Adipose tissue (tissue), 3 donors: ENCODE measurements around the gene FERMT3. TPM values are rescaled to one million over a fixed set of nuclear protein-coding genes. Genes with fewer than 3 reads are reported as not detected.

Experiments
- H3K27ac ChIP-seq: one replicate; pipeline ENCODE4 v1.5.1; 2013; ENCODE audit warnings: low read depth, low read length
- WGBS, 3 donors: extraction: QIAGEN DNeasy Blood & Tissue Kit; methylation state at CpG; one replicate each; pipeline ENCODE4 v1.1.7; 2013; 5-methylcytosine and 5-hydroxymethylcytosine counted together
- polyA plus RNA-seq, 3 donors: library from polyadenylated mRNA; stranded (reverse); fragments of 200-250 nt; gene quantifications; one replicate each; pipeline ENCODE4 v1.2.3, GENCODE V29; 2013
- donor health status: healthy with polysubstance abuse.
- donor health status: Bipolar disorder and iron deficiency.
- donor health status: healthy.

Gene FERMT3
- polyA plus RNA-seq, 3 donors, result 5.6 to 39.9 (median 26.7) TPM

DNA sequence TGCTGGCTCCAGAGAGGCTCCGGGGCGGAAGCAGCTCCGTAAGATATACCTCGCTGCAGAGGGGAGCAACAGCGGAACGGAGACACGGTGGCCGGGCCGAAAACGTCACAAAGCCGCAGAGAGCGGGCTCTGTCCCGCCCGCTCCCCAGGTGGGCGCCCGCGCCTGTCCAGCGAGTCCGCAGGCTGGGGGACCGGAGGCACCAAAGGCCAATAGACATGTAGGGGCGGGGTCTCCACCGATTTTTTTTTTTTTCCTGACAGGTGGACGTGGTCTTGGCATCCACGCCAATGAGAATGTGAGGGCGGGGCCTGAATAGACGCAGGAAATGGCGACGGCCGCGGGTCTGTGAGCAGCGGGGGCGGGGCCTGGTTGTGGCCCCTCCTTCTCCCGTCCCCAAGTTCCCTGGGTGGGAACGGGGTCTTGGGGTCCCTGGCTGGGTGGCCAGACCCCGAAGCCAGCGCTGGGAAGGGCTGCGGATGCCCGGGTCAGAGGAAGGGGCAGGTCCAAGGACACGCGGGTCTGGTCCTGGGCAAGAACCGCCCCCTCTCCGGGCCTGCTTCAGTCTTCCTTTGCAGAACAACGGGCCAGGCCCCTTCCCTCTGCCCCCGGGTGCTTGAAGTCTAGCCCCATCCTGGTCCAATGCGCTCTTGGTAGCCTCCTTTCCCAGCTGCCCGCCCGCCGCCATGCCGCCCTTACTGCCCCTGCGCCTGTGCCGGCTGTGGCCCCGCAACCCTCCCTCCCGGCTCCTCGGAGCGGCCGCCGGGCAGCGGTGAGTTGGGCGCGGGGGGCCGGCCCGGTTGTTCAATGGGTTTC lies 23.9 kb downstream of the FERMT3 start, which contains the start of gene DNAJC4:
DNAJC4 (plus strand) TSS at position 378 of the 814 bp plus-strand sequence; CDS start at position 685, 307 bp downstream.
- 0% methylated on average over 51 to 62 of the region's 62 CpGs for WGBS, 3 donors
- H3K27ac ChIP-seq, result peak within 1 kb of the TSS; percentile 78

DNA sequence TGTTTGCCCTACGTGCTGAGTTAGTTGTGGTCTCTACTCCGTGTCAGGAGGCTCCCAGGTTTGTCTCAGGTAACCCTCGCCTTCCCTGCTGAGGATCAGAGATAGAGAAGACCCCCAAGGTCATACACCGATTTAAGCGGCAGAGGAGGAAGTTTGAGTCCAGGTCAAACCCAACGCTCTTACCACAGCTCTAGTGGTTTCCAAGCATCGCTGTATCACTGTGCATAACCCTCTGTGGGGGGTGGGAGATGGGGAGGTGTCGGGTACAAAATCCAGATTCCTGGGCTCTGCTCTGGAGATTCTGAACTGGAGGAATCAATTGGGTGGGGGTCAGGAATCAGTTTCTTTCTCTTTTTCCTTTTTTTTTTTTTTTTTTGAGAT lies 24.5 kb downstream of the FERMT3 start:
- WGBS, 3 donors, result 4 to 11% (median 10%) methylated on average over 8 of the region's 8 CpGs
- peak overlapping the region; percentile 78 for H3K27ac ChIP-seq

DNA sequence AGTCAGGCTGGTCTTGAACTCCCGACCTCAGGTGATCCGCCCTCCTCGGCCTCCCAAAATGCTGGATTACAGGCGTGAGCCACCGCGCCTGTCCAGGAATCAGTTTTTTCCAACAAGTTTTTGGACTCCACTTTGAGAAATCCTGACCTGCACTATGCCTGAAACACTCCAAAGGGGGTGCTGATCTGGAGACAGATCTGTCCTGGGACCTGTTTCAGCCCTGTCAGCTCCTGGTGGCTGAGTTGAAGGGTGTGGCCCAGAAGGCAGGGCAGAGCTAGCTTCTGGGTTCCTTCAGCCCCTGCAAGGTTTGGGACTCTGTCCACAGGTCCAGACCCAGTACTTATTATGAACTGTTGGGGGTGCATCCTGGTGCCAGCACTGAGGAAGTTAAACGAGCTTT lies 25.0 kb downstream of the FERMT3 start:
- WGBS, 3 donors, result 87 to 91% (median 90%) methylated on average over 7 of the region's 7 CpGs

DNA sequence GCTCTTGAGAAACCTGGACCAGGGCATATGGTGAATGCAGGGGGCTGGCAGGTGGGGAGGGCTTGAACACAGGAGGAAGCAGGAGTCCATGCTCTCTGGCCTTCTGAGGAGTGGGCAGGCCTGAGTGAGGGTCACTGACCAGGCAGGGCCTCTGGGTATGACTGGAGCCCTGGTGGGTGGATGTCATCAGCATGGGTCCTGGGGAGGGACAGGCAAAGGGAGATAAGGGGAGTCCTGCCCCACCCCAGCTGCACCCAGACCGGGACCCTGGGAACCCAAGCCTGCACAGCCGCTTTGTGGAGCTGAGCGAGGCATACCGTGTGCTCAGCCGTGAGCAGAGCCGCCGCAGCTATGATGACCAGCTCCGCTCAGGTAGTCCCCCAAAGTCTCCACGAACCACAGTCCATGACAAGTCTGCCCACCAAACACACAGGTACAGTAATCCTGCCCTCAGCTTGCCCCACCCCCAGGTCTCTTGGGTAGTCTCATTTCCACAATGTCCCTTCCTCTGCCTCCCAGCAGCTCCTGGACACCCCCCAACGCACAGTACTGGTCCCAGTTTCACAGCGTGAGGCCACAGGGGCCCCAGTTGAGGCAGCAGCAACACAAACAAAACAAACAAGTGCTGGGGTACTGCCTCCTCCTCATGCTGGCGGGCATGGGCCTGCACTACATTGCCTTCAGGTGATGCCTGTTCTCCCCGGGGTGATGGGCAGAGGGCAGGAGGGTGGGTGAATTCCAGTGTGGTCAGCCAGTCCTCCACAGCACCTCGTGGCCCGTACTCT lies 25.9 kb downstream of the FERMT3 start:
- 86 to 91% (median 87%) methylated on average over 15 of the region's 15 CpGs for WGBS, 3 donors
- no peak overlapping the region for H3K27ac ChIP-seq

More for the DNA sequence above, 25.0 kb downstream of the FERMT3 start:
- no peak overlapping the region for H3K27ac ChIP-seq

DNA sequence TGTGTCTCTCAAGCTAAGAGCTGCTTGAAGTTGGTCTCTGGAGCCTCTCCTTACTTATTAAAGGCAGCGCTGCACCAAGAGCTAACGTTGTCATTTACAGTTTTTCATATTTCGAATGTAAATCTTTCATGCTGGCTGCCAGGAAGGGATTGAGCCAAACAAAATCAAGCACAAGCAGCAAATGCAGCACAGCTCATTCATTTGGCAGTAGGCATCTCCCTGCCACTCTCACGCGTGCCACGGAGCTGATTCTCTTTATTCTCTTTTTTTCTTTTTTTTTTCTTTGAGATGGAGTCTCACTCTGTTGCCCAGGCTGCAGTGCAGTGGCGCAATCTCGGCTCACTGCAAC lies 26.4 kb downstream of the FERMT3 start:
- WGBS, 3 donors, result 84 to 89% (median 86%) methylated on average over 8 of the region's 8 CpGs
- no peak overlapping the region for H3K27ac ChIP-seq

DNA sequence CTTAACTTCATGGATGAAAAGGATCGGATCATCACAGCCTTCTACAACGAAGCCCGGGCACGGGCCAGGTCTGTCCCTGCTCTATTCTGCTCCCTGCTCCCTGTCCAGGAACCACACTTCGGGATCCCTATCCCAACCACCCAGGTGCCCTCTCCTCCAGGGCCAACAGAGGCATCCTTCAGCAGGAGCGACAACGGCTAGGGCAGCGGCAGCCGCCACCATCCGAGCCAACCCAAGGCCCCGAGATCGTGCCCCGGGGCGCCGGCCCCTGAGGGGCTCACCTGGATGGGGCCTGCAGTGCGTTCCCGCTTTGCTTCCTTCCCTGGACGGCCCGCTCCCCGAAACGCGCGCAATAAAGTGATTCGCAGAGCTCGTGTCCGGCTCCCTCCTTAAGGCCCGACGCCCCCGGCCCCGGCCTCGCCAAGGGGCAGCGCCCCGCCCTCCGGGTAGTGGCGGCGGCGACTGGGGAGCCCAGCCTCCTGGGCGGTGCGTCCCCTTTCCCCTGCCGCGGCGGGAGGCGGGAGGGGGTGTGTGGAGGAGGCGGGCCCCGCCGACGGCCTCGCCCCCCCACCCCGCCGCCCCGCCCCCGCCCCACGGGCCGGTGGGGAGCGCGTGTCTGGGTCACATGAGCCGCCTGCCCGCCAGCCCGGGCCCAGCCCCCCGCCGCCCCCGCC lies 27.5 kb downstream of the FERMT3 start, which contains the start of gene VEGFB:
VEGFB (plus strand) TSS at position 672 of the 674 bp plus-strand sequence. CDS start 250 bp downstream, outside the sequence.
- 1 to 5% (median 3%) methylated on average over 34 to 48 of the region's 62 CpGs for WGBS, 3 donors
- no peak within 1 kb of the TSS for H3K27ac ChIP-seq

DNA sequence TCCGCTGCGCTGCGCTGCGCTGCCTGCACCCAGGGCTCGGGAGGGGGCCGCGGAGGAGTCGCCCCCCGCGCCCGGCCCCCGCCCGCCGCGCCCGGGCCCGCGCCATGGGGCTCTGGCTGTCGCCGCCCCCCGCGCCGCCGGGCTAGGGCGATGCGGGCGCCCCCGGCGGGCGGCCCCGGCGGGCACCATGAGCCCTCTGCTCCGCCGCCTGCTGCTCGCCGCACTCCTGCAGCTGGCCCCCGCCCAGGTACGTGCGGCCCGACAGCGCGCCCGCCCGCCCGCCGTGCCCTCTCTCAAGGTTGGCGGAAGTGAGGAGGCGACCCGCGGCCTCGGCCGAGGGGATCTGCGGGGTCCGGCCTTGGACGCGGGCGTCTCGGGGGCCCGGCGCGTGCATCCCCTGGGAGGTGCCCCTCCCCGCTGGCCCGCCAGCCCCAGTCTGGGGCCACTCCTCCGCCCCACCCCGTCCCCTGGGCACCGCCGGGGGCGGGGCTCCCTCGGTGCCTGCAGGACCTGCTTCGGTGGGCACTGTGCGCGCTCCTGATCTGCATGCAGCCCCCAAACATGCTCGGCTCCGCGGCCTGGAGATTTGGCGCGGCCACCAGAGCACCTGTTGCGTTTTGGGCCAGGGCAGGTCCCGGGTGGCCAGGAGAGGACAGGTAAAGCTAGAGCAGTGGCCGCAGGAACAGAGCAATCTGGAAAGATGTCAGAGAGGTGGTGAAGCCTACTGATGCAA lies 28.3 kb downstream of the FERMT3 start:
- 1 to 2% (median 2%) methylated on average over 42 to 80 of the region's 80 CpGs for WGBS, 3 donors

DNA sequence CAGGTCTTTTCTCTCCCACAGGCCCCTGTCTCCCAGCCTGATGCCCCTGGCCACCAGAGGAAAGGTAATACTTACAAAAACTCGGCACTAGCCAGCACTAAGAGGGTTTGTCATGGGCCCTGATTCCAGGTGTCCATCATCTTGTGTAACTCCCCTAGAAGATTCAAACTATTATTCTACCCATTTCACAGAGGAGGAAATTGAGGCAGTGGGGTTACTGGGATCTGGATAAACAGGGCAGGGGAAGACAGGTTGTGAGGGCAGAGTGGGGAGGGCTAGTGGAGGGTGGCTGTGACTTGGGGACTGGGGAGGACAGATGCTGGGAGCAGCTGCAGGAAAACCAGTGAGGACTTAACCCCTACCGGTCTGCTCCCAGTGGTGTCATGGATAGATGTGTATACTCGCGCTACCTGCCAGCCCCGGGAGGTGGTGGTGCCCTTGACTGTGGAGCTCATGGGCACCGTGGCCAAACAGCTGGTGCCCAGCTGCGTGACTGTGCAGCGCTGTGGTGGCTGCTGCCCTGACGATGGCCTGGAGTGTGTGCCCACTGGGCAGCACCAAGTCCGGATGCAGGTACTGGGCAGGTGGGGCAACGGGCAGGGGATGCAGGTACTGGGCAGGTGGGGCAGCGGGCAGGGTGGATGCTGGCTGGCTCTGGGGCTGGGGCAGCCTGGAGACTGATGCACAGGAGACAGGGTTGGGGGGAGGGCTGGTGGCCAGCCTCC lies 29.1 kb downstream of the FERMT3 start:
- no peak overlapping the region for H3K27ac ChIP-seq
- WGBS, 3 donors, result 39 to 87% (median 77%) methylated on average over 11 to 12 of the region's 12 CpGs

More for the DNA sequence above, 28.3 kb downstream of the FERMT3 start:
- no peak overlapping the region for H3K27ac ChIP-seq

DNA sequence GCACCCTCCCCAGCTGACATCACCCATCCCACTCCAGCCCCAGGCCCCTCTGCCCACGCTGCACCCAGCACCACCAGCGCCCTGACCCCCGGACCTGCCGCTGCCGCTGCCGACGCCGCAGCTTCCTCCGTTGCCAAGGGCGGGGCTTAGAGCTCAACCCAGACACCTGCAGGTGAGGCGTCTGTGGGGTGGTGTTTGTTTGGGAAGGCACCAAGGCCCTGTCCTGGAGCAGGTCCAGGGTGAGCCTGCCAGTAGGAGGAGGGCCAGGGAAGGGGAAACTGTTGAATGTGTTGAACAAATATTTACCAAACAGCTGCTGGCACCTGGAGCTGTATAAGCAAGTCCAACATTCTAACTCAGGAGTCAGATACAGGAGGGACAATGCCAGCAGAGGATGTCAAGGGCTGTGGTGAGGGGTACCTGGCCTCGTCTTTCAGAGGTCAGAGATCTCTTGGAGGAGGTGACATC lies 31.0 kb downstream of the FERMT3 start:
- WGBS, 3 donors, result 26 to 82% (median 71%) methylated on average over 12 of the region's 12 CpGs
- H3K27ac ChIP-seq, result no peak overlapping the region

DNA sequence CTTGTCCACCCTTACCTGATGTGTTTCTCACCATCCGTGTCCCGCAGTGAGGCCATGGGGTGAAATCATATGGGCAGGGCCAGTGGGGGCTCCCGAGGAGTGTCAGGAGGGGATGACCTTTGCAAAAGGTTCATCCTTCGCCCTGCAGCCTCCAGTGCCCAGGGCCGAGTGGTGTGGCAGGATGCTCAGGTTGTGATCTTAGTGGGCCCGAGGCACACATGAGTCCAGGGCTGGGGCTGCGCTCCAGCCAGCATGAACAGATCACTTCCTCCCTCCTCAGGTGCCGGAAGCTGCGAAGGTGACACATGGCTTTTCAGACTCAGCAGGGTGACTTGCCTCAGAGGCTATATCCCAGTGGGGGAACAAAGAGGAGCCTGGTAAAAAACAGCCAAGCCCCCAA lies 31.6 kb downstream of the FERMT3 start:
- H3K27ac ChIP-seq, result no peak overlapping the region
- 60 to 90% (median 81%) methylated on average over 9 of the region's 9 CpGs for WGBS, 3 donors

DNA sequence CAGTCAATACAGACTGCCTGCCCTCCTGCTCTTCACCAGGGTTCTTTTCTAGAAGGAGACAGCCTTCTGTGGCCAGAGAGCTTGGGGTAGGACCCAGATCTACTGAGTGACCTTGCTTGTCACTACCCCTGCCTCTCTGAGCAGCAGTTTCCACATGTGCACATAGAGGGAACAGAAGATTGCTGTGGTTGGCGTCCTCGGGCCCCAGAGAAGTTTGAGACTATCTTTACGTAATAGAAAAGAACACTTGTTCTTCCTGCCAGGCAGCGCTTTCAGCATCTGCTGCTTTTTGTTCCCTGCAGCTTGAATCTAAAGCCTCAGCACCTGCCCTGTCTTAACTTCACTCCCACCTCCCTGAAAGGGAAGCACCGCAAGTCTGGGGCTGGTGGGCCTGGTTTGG lies 32.5 kb downstream of the FERMT3 start:
- H3K27ac ChIP-seq, result peak overlapping the region; percentile 49
- 52 to 63% (median 60%) methylated on average over 5 of the region's 5 CpGs for WGBS, 3 donors

DNA sequence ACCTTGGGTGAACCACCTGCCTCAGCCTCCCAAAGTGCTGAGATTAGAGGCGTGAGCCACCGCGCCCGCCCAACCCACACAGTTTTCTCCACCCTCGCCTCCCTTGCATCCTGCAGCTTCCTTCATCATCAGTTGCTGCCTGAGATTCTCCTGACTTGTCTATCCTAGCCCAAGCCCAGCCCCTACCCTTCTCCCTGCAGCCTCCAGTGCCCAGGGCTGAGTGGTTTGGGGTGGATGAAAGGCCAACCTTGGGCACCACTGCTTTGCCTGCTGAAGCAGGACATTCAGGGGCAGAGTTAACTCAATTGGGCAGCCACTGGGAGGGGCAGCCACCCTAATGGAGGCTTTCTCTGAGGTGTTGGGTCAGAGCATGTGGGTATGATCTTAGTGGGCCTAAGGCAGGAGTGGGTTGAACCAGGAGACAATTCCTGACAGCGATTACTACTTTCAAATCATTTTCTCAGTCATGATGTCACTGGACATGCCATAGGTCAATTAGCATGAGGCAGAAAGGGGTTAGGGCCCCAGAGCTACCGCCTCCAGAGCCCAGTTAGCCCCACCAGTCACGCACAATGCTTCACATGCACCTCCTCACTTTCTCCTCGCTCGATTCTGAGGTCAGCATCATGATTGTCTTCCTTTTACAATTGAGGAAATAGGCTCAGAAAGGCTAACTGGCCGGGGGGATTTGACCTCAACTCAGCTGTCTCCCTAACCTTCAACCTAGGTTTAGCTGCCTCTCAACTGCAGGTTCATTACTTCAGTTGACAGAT lies 33.3 kb downstream of the FERMT3 start:
- 62 to 70% (median 68%) methylated on average over 11 of the region's 11 CpGs for WGBS, 3 donors
- H3K27ac ChIP-seq, result peak overlapping the region; percentile 94

DNA sequence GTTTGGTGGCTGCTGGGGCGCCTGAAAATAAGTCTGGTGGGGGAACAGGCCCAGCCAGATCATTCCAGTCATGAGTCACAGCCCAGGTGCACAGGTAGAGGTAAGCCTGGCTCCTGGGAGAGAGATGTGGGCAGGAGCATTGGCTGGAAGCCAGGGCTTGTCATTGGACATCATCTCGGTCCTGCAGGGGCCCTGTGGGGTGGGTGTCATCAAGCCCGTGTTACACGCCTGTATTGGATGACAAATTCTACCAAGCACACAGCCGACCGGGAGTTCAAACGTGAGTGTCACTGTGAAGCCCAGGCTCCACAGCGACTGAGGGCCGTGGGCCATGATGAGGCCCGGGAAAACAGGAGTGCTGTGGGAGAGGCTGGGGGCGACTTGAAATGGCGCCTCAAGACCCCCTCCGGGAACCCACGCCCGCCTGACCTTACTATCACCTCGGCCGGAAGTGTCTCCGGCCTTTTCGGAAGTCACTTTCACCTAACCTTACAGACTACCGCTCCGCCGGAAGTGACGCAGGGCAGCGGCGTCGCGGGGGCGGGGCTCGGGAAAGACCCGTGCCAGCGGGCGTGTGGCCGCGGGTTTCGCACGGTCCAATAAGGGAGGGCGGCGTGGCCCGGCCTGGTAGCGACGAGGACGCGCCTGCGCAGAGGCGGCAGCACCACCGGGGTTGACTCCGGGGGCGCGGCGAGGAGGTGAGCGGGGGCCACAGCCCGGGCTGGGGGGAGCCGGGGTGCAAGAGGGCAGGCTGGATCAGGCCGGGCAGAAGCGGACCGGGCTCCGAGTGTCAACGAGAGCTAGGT lies 34.1 kb downstream of the FERMT3 start, which contains the start of gene FKBP2:
FKBP2 (plus strand) TSS at position 661 of the 806 bp plus-strand sequence. CDS start 1,293 bp downstream, outside the sequence.
- WGBS, 3 donors, result 1 to 2% (median 1%) methylated on average over 58 of the region's 58 CpGs

DNA sequence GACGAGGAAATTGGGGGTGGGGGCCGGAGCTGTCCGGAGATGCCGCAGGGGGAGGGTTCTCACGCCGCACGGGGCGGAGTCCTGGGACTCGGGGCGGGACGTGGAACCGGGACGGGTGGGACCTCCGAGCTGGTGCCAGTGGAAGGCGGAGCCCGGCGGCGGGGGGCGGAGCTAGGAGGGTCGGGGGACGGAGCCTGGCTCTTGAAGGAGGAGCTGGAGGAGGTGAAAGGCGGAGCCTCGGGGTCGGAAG lies 34.6 kb downstream of the FERMT3 start:
- peak overlapping the region; percentile 79 for H3K27ac ChIP-seq
- WGBS, 3 donors, result 1% methylated on average over 20 to 24 of the region's 24 CpGs

More for the DNA sequence above, 34.1 kb downstream of the FERMT3 start, which contains the start of gene FKBP2:
- peak within 1 kb of the TSS; percentile 94 for H3K27ac ChIP-seq

DNA sequence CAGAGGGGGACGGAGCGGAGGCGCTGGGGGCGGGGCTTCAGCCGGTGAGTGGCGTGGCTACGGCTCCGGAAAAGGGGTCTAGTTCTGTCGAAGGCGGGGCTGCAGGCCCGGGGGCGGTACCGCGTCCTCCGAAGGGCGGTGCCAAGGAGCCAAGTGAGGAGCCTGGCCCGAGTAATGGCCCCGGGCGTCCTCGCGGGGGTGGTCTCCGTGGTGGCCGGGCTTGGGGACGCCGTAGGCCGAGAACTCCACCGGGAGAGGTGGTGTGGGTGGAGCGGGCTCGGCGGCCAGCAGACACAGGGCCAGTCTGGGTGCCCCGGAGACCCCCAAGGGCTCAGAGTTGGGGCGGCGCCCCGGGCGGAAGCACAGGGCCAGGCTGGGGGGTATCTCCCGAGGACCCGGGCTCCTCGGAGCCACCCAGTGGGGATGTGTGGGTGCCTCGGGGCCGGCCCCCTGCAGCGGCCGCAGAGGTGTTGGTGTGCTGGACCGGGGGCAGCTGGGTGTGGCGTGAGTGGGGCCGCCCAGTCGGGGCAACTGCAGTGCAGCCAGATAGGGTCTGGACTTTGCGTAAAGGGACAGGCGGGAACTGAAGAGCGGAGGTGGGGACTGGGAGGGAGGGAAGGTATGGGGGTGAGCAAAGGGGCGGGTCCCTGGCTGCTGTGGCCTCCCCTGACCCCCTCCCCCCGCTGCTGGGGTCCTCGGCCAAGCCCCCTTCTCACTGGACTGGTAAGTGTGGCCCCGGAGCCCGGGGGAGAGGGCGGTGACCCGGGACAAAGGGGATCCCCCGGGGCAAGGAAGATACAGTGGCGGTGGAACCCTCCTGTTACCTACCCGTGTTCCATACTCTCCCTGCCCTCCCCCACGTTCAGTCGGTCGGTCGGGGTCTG lies 35.2 kb downstream of the FERMT3 start:
- peak overlapping the region; percentile 38 for H3K27ac ChIP-seq
- 0 to 1% (median 1%) methylated on average over 60 to 63 of the region's 63 CpGs for WGBS, 3 donors
